Chondrocyte (in vitro differentiated cells): ENCODE measurements around the gene EIF4G2. TPM values are rescaled to one million over a fixed set of nuclear protein-coding genes. Genes with fewer than 3 reads are reported as not detected.

Experiments
- DNase-seq: peaks from one replicate; pipeline ENCODE4 v3.0.0; 2021; ENCODE audit warnings: mixed read lengths, low spot score
- H3K27ac Mint-ChIP-seq: one replicate; pipeline ENCODE4 v1.8.0; 2021; ENCODE audit warnings: mild to moderate bottlenecking, moderate library complexity, mixed read lengths; ENCODE audit not compliant: unreplicated experiment
- H3K27me3 Mint-ChIP-seq: 2 replicates; pipeline ENCODE4 v1.8.0; 2021; ENCODE audit warnings: low read depth, mixed read lengths
- H3K36me3 Mint-ChIP-seq: 2 replicates; pipeline ENCODE4 v1.8.0; 2021; ENCODE audit warnings: low read depth, mixed read lengths
- H3K4me1 Mint-ChIP-seq: 2 replicates; pipeline ENCODE4 v1.8.0; 2021; ENCODE audit warnings: low read depth, mild to moderate bottlenecking, mixed read lengths
- H3K4me3 Mint-ChIP-seq: one replicate; pipeline ENCODE4 v1.8.0; 2021; ENCODE audit warnings: mild to moderate bottlenecking, moderate library complexity, mixed read lengths; ENCODE audit not compliant: unreplicated experiment
- H3K9me3 Mint-ChIP-seq: 2 replicates; pipeline ENCODE4 v1.8.0; 2021; ENCODE audit warnings: low read depth, mixed read lengths
- total RNA-seq: library from RNA; stranded (reverse); gene quantifications from 3 replicates; pipeline ENCODE4 v1.2.1, GENCODE V29; 2021
- TF ChIP-seq, protein P1 (sequence below): fragments of 200-600 bp; sonication (generic); IDR thresholded peaks from 2 replicates; pipeline ENCODE4 v1.5.0; 2021; ENCODE audit warnings: antibody characterized with exemption, mild to moderate bottlenecking, moderate library complexity

The EIF4G2 gene
- total RNA-seq, 1 donor from 2014 or later = 1,058 TPM

- no peak overlapping the region for H3K27ac Mint-ChIP-seq
- peaks cover 24% of the 10 kb centered on the region for H3K36me3 Mint-ChIP-seq
- DNase-seq = no peak
- TF ChIP-seq, protein P1, sequence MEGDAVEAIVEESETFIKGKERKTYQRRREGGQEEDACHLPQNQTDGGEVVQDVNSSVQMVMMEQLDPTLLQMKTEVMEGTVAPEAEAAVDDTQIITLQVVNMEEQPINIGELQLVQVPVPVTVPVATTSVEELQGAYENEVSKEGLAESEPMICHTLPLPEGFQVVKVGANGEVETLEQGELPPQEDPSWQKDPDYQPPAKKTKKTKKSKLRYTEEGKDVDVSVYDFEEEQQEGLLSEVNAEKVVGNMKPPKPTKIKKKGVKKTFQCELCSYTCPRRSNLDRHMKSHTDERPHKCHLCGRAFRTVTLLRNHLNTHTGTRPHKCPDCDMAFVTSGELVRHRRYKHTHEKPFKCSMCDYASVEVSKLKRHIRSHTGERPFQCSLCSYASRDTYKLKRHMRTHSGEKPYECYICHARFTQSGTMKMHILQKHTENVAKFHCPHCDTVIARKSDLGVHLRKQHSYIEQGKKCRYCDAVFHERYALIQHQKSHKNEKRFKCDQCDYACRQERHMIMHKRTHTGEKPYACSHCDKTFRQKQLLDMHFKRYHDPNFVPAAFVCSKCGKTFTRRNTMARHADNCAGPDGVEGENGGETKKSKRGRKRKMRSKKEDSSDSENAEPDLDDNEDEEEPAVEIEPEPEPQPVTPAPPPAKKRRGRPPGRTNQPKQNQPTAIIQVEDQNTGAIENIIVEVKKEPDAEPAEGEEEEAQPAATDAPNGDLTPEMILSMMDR = no peak
- no peak overlapping the region for H3K4me3 Mint-ChIP-seq
- peaks cover 24% of the 10 kb centered on the region for H3K4me1 Mint-ChIP-seq
- no peaks in the 10 kb centered on the region for H3K9me3 Mint-ChIP-seq
- no peaks in the 10 kb centered on the region for H3K27me3 Mint-ChIP-seq
Measured at GRCh38 chr11:10855295-10855694, 46.6 kb upstream of the EIF4G2 start.

GRCh38 chr11:10847960-10848860, 39.5 kb upstream of the EIF4G2 start:
- no peak overlapping the region for H3K27ac Mint-ChIP-seq
- H3K36me3 Mint-ChIP-seq = peaks cover 9% of the 10 kb centered on the region
- no peak overlapping the region for H3K4me3 Mint-ChIP-seq
- no peak for DNase-seq
- no peaks in the 10 kb centered on the region for H3K27me3 Mint-ChIP-seq
- no peaks in the 10 kb centered on the region for H3K9me3 Mint-ChIP-seq
- TF ChIP-seq, protein P1 = no peak
- peaks cover 34% of the 10 kb centered on the region for H3K4me1 Mint-ChIP-seq

- TF ChIP-seq, protein P1 = no peak
- Mint-ChIP-seq H3K9me3 (no peaks in the 10 kb centered on the region), H3K36me3 (no peaks in the 10 kb centered on the region), H3K27ac (peak overlapping the region; percentile 14), H3K27me3 (no peaks in the 10 kb centered on the region), H3K4me1 (peaks cover 34% of the 10 kb centered on the region), H3K4me3 (no peak overlapping the region)
- DNase-seq = no peak
Measured at GRCh38 chr11:10846660-10847059, 37.9 kb upstream of the EIF4G2 start.

DNA sequence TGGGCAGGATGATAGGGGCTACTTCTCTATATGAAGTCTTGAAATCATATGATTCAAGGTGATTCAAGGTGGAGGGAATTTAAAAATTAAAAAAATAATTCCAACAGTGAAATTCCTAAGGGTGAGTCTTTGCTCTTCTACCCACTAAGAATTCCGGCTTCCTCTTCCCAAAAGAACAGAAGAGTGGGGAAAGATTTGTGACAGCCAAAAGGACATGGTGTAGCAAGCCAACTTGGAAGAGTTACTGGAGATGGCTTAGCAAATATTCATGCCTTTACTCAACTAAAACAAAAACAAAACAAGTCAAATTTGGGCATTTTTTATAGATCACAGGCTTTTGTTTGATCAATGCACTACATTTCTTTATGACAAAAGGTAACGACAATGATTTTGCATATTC, 36.9 kb upstream of the EIF4G2 start:
- no peaks in the 10 kb centered on the region for H3K9me3 Mint-ChIP-seq
- H3K4me1 Mint-ChIP-seq = peaks cover 34% of the 10 kb centered on the region
- H3K27ac Mint-ChIP-seq = peak overlapping the region; percentile 17
- TF ChIP-seq, protein P1 = no peak
- H3K4me3 Mint-ChIP-seq = no peak overlapping the region
- no peaks in the 10 kb centered on the region for H3K27me3 Mint-ChIP-seq
- H3K36me3 Mint-ChIP-seq = no peaks in the 10 kb centered on the region
- DNase-seq = no peak

- no peaks in the 10 kb centered on the region for H3K36me3 Mint-ChIP-seq
- H3K9me3 Mint-ChIP-seq = no peaks in the 10 kb centered on the region
- H3K4me1 Mint-ChIP-seq = peaks cover 34% of the 10 kb centered on the region
- H3K4me3 Mint-ChIP-seq = no peak overlapping the region
- H3K27ac Mint-ChIP-seq = peak overlapping the region; percentile 69
- H3K27me3 Mint-ChIP-seq = no peaks in the 10 kb centered on the region
- DNase-seq = no peak
- TF ChIP-seq, protein P1 = no peak
Measured at GRCh38 chr11:10844796-10845195, 36.1 kb upstream of the EIF4G2 start.
